Neural crest cell (in vitro differentiated cells): Measurements from ENCODE around the gene GAB4. TPM values are rescaled to one million over a fixed set of nuclear protein-coding genes. Genes with fewer than 3 reads are reported as not detected.

ENCODE experiments used
- DNase-seq: peaks from one replicate; pipeline ENCODE4 v3.0.0; 2021; ENCODE audit warnings: low read depth, mixed read lengths, low spot score
- H3K27ac Mint-ChIP-seq: one replicate; pipeline ENCODE4 v1.8.0; 2021; ENCODE audit warnings: mild to moderate bottlenecking, mixed read lengths; ENCODE audit not compliant: unreplicated experiment
- H3K27me3 Mint-ChIP-seq: 2 replicates; pipeline ENCODE4 v1.8.0; 2021; ENCODE audit warnings: low read depth, mild to moderate bottlenecking, mixed read lengths
- H3K36me3 Mint-ChIP-seq: 2 replicates; pipeline ENCODE4 v1.8.0; 2021; ENCODE audit warnings: low read depth, mild to moderate bottlenecking, mixed read lengths
- H3K4me1 Mint-ChIP-seq: 2 replicates; pipeline ENCODE4 v1.8.0; 2021; ENCODE audit warnings: mixed read lengths
- H3K4me3 Mint-ChIP-seq: one replicate; pipeline ENCODE4 v1.8.0; 2021; ENCODE audit warnings: mild to moderate bottlenecking, mixed read lengths
- H3K9me3 Mint-ChIP-seq: 2 replicates; pipeline ENCODE4 v1.8.0; 2021; ENCODE audit warnings: mixed read lengths
- CTCF ChIP-seq: fragments of 200-600 bp; sonication (generic); conservative IDR thresholded peaks from 2 replicates; pipeline ENCODE4 v1.5.0; 2021; ENCODE audit warnings: antibody characterized with exemption, mild to moderate bottlenecking
- total RNA-seq: library from RNA; stranded (reverse); gene quantifications from 2 replicates; pipeline ENCODE4 v1.2.1, GENCODE V29; 2021

GAB4 gene
- total RNA-seq, 1 donor from 2014 or later: not detected

DNA sequence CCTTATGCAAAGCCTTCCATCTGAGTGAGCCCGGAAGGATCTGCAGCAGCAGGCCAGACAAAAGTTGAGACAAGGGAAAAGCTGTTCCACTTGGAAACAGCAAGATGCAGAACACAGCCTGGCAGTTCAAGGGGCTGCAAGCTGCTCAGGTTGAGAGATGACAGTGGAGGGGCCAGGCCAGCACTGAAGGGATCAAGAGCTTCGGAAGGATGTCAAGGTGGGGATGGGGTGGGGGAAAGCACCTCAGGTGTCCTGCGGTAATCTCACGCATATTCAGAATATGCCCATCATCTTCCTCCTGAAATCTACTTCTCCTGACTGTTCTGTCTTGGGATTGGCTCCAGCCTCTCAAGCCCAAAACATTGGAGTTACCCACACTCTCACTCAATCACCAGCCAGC is 35.7 kb downstream of the GAB4 start:
- Mint-ChIP-seq H3K4me1 (peaks cover 8% of the 10 kb centered on the region), H3K4me3 (no peak overlapping the region), H3K36me3 (no peaks in the 10 kb centered on the region), H3K9me3 (no peaks in the 10 kb centered on the region), H3K27ac (no peak overlapping the region), H3K27me3 (peaks cover 29% of the 10 kb centered on the region)
- DNase-seq: no peak
- TF ChIP-seq CTCF: no peak

- H3K4me1 Mint-ChIP-seq: peaks cover 8% of the 10 kb centered on the region
- peaks cover 18% of the 10 kb centered on the region for H3K27me3 Mint-ChIP-seq
- H3K36me3 Mint-ChIP-seq: no peaks in the 10 kb centered on the region
- H3K9me3 Mint-ChIP-seq: no peaks in the 10 kb centered on the region
- no peak for DNase-seq
- H3K27ac Mint-ChIP-seq: no peak overlapping the region
- TF ChIP-seq CTCF: no peak
- H3K4me3 Mint-ChIP-seq: no peak overlapping the region
Measured at GRCh38 chr22:16970446-16970845, 37.6 kb downstream of the GAB4 start.

DNA sequence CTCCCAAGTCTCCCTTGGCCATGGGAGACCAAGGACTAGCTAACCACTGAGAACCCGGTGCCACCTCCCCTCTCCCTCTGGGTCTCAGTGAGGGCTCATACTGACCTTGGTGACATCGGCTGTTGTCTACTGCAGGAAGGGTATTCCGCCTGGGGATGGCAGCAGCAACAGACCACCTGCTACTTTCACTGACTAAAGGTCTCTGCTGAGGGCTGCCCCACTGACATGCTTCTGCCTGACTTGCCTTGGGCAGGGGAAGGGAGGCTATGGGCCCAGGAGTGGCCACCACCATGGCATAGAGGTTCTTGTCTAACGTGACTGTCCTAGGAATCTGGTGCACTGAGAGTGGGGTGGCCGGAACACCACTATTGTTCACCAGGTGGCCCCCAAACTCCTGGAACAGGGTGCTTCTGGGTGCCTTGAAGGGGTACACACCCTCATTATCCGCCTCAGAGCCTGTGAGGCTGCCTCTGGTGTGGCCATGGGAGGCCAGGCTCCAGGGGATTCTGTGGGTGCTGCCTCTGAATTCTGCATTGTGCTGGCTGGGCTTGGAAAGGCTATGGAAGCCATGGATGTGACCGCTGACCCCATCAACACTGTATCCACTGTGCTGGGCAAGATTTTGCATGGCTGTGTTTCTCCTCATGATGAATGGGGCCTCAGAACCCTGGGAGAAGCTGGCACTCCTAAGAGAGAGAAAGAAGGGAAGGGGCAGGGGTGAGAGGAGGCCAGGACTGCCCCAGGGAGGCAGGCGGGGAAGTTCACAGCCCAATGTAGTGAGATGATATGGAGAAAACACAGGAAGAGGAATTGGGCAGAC is 38.3 kb downstream of the GAB4 start:
- no peak for TF ChIP-seq CTCF
- Mint-ChIP-seq H3K36me3 (no peaks in the 10 kb centered on the region), H3K27ac (peak overlapping the region; percentile 47), H3K4me3 (no peak overlapping the region), H3K4me1 (peaks cover 8% of the 10 kb centered on the region), H3K27me3 (peaks cover 18% of the 10 kb centered on the region), H3K9me3 (no peaks in the 10 kb centered on the region)
- no peak for DNase-seq

GRCh38 chr22:16968218-16968595 is 39.8 kb downstream of the GAB4 start:
- Mint-ChIP-seq H3K36me3 (no peaks in the 10 kb centered on the region), H3K9me3 (no peaks in the 10 kb centered on the region)
- DNase-seq: no peak

DNA sequence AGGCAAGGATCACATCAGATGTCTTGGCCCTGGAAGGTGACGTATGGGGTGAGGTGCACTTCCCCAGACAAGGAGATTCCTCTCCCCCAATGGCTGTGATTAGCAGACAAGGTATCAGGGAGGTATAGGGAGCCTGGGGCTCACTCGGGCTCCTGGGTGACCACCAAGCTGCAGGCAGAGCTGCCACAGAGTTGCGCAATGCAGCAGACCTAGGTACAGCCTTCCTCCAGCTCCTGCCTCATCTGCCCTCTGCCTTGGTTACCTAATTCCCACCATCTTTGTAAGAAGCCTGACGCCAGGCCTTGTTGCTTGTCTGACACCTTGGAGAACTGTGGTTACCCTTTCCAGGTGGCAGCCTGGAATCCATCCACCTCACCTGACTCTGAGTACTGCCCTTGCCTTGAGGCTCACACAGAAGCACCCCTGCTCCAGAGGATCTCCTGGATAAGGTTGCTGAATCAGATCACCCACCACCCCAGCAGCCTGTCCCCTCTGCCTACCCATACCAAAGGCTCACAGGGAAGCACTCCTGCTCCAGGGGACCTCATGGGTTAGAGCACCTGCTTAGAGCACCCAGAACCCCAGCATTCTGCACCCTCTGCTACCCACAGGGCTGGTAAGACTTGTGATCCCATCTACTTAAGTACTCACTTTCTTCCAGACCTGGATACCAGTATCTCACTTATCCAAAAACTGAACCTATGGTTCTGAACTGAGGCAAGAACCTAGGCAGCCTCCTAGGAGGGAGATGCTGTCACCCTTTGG is 40.4 kb downstream of the GAB4 start:
- Mint-ChIP-seq H3K4me3 (no peak overlapping the region), H3K27me3 (peaks cover 11% of the 10 kb centered on the region), H3K36me3 (no peaks in the 10 kb centered on the region), H3K9me3 (no peaks in the 10 kb centered on the region), H3K27ac (no peak overlapping the region), H3K4me1 (peaks cover 8% of the 10 kb centered on the region)
- DNase-seq: no peak
- no peak for TF ChIP-seq CTCF

More at GRCh38 chr22:16968218-16968595, 39.8 kb downstream of the GAB4 start:
- H3K4me3 Mint-ChIP-seq: no peak overlapping the region
- H3K27ac Mint-ChIP-seq: no peak overlapping the region
- H3K4me1 Mint-ChIP-seq: peaks cover 8% of the 10 kb centered on the region
- no peak for TF ChIP-seq CTCF
- peaks cover 15% of the 10 kb centered on the region for H3K27me3 Mint-ChIP-seq
